ENCODE measurements around the gene OXER1. TPM values are rescaled to one million over a fixed set of nuclear protein-coding genes. Genes with fewer than 3 reads are reported as not detected.

Gene OXER1
- total RNA-seq, 2 experiments from 2014 or later, result 0.40 TPM; not detected in 1

GRCh38 chr2:42754776-42755140 is 9.2 kb downstream of the OXER1 start:
- no peak for TF ChIP-seq CTCF (IDR thresholded peaks at IDR 0.05)
- ChIA-PET CTCF (interaction anchor here (0.7 to 0.9 kb wide), 2 partner anchors 58 to 74 kb away, joined by 3 read pairs; no protein-coding TSS in a partner anchor), POLR2A (no interaction called here)
- peaks cover 7% of the 10 kb centered on the region for H3K4me1 Mint-ChIP-seq (ENCODE audit: low read depth)
- DNase-seq (no peak), ATAC-seq (no peak)
- H3K4me3 Mint-ChIP-seq, result no peak overlapping the region
- peaks cover 2% of the 10 kb centered on the region for H3K36me3 Mint-ChIP-seq (ENCODE audit: low read depth)
- intact Hi-C loops (cut with micrococcal nuclease), result no loop called here
- H3K27me3 Mint-ChIP-seq, result no peaks in the 10 kb centered on the region
- H3K27ac Mint-ChIP-seq, result no peak overlapping the region
- no peaks in the 10 kb centered on the region for H3K9me3 Mint-ChIP-seq

- intact Hi-C loops (cut with micrococcal nuclease), result no loop called here
- peak; percentile 57 for ATAC-seq
- DNase-seq, result no peak
- Mint-ChIP-seq H3K4me1 (ENCODE audit: low read depth) (peaks cover 7% of the 10 kb centered on the region), H3K27ac (no peak overlapping the region), H3K27me3 (no peaks in the 10 kb centered on the region), H3K9me3 (no peaks in the 10 kb centered on the region), H3K4me3 (no peak overlapping the region), H3K36me3 (ENCODE audit: low read depth) (peaks cover 2% of the 10 kb centered on the region)
- ChIA-PET CTCF (interaction anchor here (0.7 to 0.9 kb wide), 2 partner anchors 59 to 74 kb away, joined by 3 read pairs; no protein-coding TSS in a partner anchor), POLR2A (no interaction called here)
- TF ChIP-seq CTCF (IDR thresholded peaks at IDR 0.05), result no peak
Observed at GRCh38 chr2:42754021-42754775, 9.7 kb downstream of the OXER1 start.

GRCh38 chr2:42752816-42753813 is 10.8 kb downstream of the OXER1 start:
- POLR2A ChIA-PET, result no interaction called here
- Mint-ChIP-seq H3K27me3 (no peaks in the 10 kb centered on the region), H3K4me3 (no peak overlapping the region), H3K4me1 (ENCODE audit: low read depth) (peaks cover 7% of the 10 kb centered on the region), H3K36me3 (ENCODE audit: low read depth) (peaks cover 4% of the 10 kb centered on the region), H3K27ac (no peak overlapping the region), H3K9me3 (no peaks in the 10 kb centered on the region)
- no peak for ATAC-seq
- no peak for TF ChIP-seq CTCF (IDR thresholded peaks at IDR 0.05)
- intact Hi-C loops (cut with micrococcal nuclease), result no loop called here
- CTCF ChIA-PET, result interaction anchor here (1.3 to 2.0 kb wide), 2 partner anchors 11 to 40 kb away, joined by 3 to 9 read pairs; no protein-coding TSS in a partner anchor
- DNase-seq, result no peak

DNA sequence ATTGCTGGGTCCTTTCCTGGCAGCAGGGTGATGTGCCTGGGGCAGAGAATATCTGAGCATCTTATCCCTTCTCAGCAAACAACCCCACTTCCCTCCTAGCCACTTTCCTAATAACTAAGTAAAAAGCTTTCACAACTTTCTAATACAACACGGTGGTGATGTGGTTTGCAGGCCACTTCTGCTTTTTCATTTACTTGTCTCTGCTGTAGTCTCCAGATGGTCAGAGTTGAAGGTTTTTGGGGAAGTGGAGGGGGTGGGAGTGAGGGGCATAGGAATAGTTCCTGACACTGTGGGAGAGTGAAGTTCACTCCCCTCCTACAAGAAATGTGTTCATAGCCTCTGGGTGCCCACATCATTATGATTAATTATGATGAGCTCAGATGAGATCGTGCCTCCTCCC is 11.6 kb downstream of the OXER1 start:
- Mint-ChIP-seq H3K4me1 (ENCODE audit: low read depth) (peaks cover 7% of the 10 kb centered on the region), H3K36me3 (ENCODE audit: low read depth) (peaks cover 4% of the 10 kb centered on the region), H3K27me3 (no peaks in the 10 kb centered on the region), H3K9me3 (no peaks in the 10 kb centered on the region), H3K4me3 (no peak overlapping the region), H3K27ac (no peak overlapping the region)
- no peak for DNase-seq
- intact Hi-C loops (cut with micrococcal nuclease), result no loop called here
- TF ChIP-seq CTCF (IDR thresholded peaks at IDR 0.05), result no peak
- POLR2A ChIA-PET, result no interaction called here
- ATAC-seq, result no peak
- CTCF ChIA-PET, result interaction anchor here (1.3 to 2.0 kb wide), 2 partner anchors 10 to 39 kb away, joined by 3 to 9 read pairs; no protein-coding TSS in a partner anchor
